Urinary bladder (tissue), 4 donors: ENCODE measurements around the gene FSTL5. TPM values are rescaled to one million over a fixed set of nuclear protein-coding genes. Genes with fewer than 3 reads are reported as not detected.
"Not testable (repeated sequence)": the region's sequence is repeated elsewhere in the genome, so short reads cannot be mapped to it uniquely, and the experiment has no call there.

Experiments used
- DNase-seq: peaks from one replicate; pipeline ENCODE4 v3.0.0-alpha.2; 2015; ENCODE audit errors: extremely low spot score
- H3K27ac ChIP-seq: one replicate; pipeline ENCODE4 v1.5.1; 2013; ENCODE audit warnings: low read depth, mild to moderate bottlenecking, moderate library complexity
- H3K36me3 ChIP-seq: one replicate; pipeline ENCODE4 v1.6.1; 2013; ENCODE audit warnings: mild to moderate bottlenecking, moderate library complexity; ENCODE audit not compliant: insufficient read depth
- H3K4me1 ChIP-seq: one replicate; pipeline ENCODE4 v1.6.1; 2013; ENCODE audit warnings: mild to moderate bottlenecking, moderate library complexity; ENCODE audit not compliant: insufficient read depth
- H3K4me3 ChIP-seq: one replicate; pipeline ENCODE4 v1.5.1; 2013; ENCODE audit warnings: low read depth, low read length
- WGBS: extraction: QIAGEN DNeasy Blood & Tissue Kit; methylation state at CpG from one replicate; pipeline ENCODE4 v1.1.7; 2013; 5-methylcytosine and 5-hydroxymethylcytosine counted together
- polyA plus RNA-seq: library from polyadenylated mRNA; stranded (reverse); fragments of 200-250 nt; gene quantifications from one replicate; pipeline ENCODE4 v1.2.3, GENCODE V29; 2013
- total RNA-seq: library from RNA; depleted of rRNA; stranded (reverse); fragments of >200 nt; gene quantifications from one replicate; pipeline ENCODE4 v1.2.3, GENCODE V29; 2014
- donor health status: healthy with polysubstance abuse.
- donor health status: healthy.

The FSTL5 gene
- 2.1 TPM for total RNA-seq
- 0.06 TPM for polyA plus RNA-seq

- H3K4me3 ChIP-seq = peak within 1 kb of the TSS; percentile 17
- WGBS = 2% methylated on average over 39 of the region's 39 CpGs
- DNase-seq = peak; percentile 39
- H3K4me1 ChIP-seq = no peaks in the 10 kb centered on the region
- H3K27ac ChIP-seq = no peak within 1 kb of the TSS
- no peaks in the 10 kb centered on the region for H3K36me3 ChIP-seq
Observed at GRCh38 chr4:162163892-162164759, at the start of gene FSTL5. FSTL5 (minus strand) TSS chr4:162164000; CDS start chr4:162111396, 52,604 bp downstream.

DNA sequence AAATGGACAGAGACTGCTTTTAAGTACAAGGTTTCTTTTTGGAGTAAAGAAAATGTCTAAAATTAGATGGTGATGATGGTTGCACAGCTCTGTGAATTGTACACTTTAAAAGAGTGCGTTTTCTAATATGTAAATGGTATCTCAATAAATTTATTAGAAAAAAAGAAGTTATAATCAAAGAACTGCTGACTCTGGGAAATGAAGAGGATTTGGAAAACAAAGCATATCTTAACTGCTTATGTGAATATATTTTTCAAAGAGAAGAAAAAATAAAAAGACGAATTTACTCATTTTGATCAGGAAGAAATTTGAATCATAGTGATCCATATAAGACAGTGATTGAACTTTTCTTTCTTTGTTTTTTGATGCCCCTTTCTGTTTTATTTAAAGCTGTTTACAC, 45.9 kb upstream of the FSTL5 start:
- no peaks in the 10 kb centered on the region for H3K4me1 ChIP-seq
- no peak overlapping the region for H3K27ac ChIP-seq
- no peaks in the 10 kb centered on the region for H3K36me3 ChIP-seq
- H3K4me3 ChIP-seq = no peak overlapping the region
- 80% methylated on average over 2 of the region's 2 CpGs for WGBS
- DNase-seq = no peak

DNA sequence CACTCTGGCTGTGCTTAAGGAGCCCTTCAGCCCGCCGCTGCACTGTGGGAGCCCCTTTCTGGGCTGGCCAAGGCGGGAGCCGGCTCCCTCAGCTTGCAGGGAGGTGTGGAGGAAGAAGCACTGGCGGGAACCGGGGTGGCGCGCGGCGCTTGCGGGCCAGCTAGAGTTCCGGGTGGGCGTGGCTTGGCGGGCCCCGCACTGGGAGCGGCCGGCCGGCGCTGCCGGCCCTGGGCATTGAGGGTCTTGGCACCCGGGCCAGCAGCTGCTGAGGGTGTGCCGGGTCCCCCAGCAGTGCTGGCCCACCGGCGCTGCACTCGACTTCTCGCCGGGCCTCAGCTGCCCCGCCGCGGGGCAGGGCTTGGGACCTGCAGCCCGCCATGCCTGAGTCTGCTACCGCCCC, 39.7 kb upstream of the FSTL5 start:
- not testable (repeated sequence) for H3K36me3 ChIP-seq, H3K27ac ChIP-seq, H3K4me1 ChIP-seq, DNase-seq, H3K4me3 ChIP-seq
- 97% methylated on average over 32 of the region's 32 CpGs for WGBS

- 79% methylated on average over 2 of the region's 2 CpGs for WGBS
- H3K36me3 ChIP-seq = no peaks in the 10 kb centered on the region
- no peak for DNase-seq
Observed at GRCh38 chr4:162201673-162202072, 37.9 kb upstream of the FSTL5 start.

GRCh38 chr4:162170509-162170908, 6.7 kb upstream of the FSTL5 start:
- no peaks in the 10 kb centered on the region for H3K36me3 ChIP-seq
- H3K4me3 ChIP-seq = no peak overlapping the region
- WGBS = 53% methylated on average over 3 of the region's 3 CpGs
- H3K27ac ChIP-seq = no peak overlapping the region
- DNase-seq = no peak
- no peaks in the 10 kb centered on the region for H3K4me1 ChIP-seq

More at GRCh38 chr4:162201673-162202072, 37.9 kb upstream of the FSTL5 start:
- H3K4me3 ChIP-seq = no peak overlapping the region
- no peaks in the 10 kb centered on the region for H3K4me1 ChIP-seq
- no peak overlapping the region for H3K27ac ChIP-seq

- Histone ChIP-seq H3K27ac (no peak overlapping the region), H3K4me3 (no peak overlapping the region), H3K4me1 (no peaks in the 10 kb centered on the region), H3K36me3 (no peaks in the 10 kb centered on the region)
- no peak for DNase-seq
Observed at GRCh38 chr4:162164906-162165510, 1.2 kb upstream of the FSTL5 start.

GRCh38 chr4:162162672-162163071, 1.1 kb downstream of the FSTL5 start:
- WGBS = 52% methylated on average over 2 of the region's 2 CpGs
- H3K27ac ChIP-seq = no peak overlapping the region
- H3K4me1 ChIP-seq = no peaks in the 10 kb centered on the region
- no peak for DNase-seq
- H3K4me3 ChIP-seq = no peak overlapping the region
- no peaks in the 10 kb centered on the region for H3K36me3 ChIP-seq

- no peaks in the 10 kb centered on the region for H3K4me1 ChIP-seq
- no peak overlapping the region for H3K4me3 ChIP-seq
- 67% methylated on average over 2 of the region's 2 CpGs for WGBS
- H3K36me3 ChIP-seq = no peaks in the 10 kb centered on the region
- DNase-seq = no peak
- no peak overlapping the region for H3K27ac ChIP-seq
Observed at GRCh38 chr4:162157241-162157640, 6.6 kb downstream of the FSTL5 start.

DNA sequence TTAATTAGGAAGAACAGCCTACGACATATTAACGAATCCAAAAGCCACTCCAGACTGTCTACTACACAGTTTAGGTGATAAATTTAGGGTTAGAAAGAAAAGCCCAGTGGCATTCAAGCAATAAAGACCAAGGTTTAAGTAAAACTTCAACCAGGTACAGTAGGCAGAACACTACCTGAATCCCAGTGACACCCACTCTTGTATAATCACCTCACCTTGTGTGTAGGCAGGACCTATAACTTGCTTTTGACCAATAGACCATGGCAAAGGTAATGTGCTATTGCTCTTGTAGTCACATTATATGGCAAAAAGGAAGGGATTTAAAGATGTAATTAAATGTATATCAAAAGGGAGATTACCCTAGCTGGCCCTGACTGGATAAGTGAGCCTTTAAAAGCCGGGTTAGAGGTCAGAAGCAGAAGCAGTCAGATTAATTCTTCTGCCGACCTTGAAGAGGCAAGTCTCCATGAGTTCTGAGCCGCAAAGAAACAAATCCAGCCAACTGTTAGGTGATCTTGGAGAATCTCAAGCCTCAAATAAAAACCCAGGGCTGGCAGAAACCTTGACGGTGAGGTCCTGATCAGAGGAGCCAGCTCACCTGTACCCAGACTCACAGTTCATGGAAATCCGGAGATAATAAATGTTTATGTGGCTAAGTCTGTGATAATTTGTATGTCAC, 8.8 kb downstream of the FSTL5 start:
- H3K4me1 ChIP-seq = no peaks in the 10 kb centered on the region
- no peak overlapping the region for H3K27ac ChIP-seq
- H3K36me3 ChIP-seq = no peaks in the 10 kb centered on the region
- no peak for DNase-seq
- no peak overlapping the region for H3K4me3 ChIP-seq
- 65% methylated on average over 7 of the region's 7 CpGs for WGBS

GRCh38 chr4:162151850-162152249, 11.9 kb downstream of the FSTL5 start:
- DNase-seq = no peak
- 62% methylated on average over 4 of the region's 4 CpGs for WGBS
- Histone ChIP-seq H3K27ac (no peak overlapping the region), H3K36me3 (no peaks in the 10 kb centered on the region), H3K4me3 (no peak overlapping the region), H3K4me1 (no peaks in the 10 kb centered on the region)

DNA sequence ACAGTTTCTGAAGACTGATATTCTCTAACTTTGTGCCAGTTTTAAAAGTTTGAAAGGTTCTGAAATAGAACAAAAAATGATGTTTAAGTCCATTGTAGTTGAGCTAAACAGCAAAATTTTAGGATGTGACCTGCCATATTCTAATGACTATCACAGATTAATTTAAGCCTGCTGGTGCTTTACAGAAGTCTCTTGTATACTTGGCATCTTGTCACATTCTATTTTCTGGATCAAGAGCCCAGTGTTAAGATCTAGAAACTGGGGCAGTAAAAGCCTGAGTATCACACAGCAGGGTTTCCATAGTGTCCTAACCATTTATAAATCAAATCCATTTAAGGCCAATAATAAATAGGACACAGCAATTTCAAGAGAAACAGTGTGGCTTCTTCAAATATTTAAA, 12.4 kb downstream of the FSTL5 start:
- DNase-seq = no peak
- Histone ChIP-seq H3K4me1 (no peaks in the 10 kb centered on the region), H3K27ac (no peak overlapping the region), H3K4me3 (no peak overlapping the region), H3K36me3 (no peaks in the 10 kb centered on the region)

GRCh38 chr4:162149644-162150043, 14.2 kb downstream of the FSTL5 start:
- Histone ChIP-seq H3K36me3 (no peaks in the 10 kb centered on the region), H3K4me3 (no peak overlapping the region), H3K27ac (no peak overlapping the region), H3K4me1 (no peaks in the 10 kb centered on the region)
- WGBS = 73% methylated on average over 2 of the region's 2 CpGs
- DNase-seq = no peak

DNA sequence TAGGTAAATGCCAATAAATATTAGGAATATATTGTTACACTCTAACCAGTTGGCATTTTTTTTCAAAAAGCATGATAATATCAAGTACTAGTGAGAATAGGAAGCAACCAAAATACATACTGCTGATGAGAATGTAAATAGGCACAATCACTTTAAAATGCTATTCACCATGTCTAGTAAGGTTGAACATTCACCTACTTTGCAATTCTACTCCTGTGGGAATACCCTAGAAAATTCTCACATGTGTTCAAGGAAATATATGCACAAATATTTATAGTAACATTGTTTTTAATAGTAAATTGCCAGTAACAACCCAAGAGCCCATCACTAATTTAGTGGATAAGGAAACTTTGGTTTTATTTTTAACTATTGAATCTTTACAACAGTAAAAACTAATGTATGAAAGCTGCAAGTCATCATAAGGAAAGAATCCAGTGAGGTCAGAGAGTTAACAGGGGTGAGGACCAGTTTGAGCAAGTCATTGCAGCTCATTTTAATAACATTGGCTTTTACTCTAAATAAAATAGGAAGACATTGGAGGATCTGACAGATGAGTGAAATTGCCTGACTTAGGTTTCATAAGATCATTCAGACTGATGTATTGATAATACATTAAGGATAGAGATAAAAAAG, 23.6 kb downstream of the FSTL5 start:
- Histone ChIP-seq H3K27ac (no peak overlapping the region), H3K36me3 (no peaks in the 10 kb centered on the region), H3K4me1 (no peaks in the 10 kb centered on the region), H3K4me3 (no peak overlapping the region)
- no peak for DNase-seq
